Epithelial cell of prostate (primary cell): ENCODE measurements around the gene ZNF512B.
A peak's percentile ranks its signal among the peaks of the same experiment; 100 is the strongest.
"Not testable (repeated sequence)": the region's sequence is repeated elsewhere in the genome, so short reads cannot be mapped to it uniquely, and the experiment has no call there.

Experiments used
- DNase-seq: peaks from one replicate; pipeline ENCODE4 v3.0.0-alpha.2; 2011; ENCODE audit warnings: low read depth, low spot score
- H3K27ac ChIP-seq: fragments of 450-650 bp; 2 replicates; pipeline ENCODE4 v1.5.1; 2017; ENCODE audit warnings: mild to moderate bottlenecking

Gene ZNF512B

GRCh38 chr20:63979229-63979556 lies 9.5 kb upstream of the ZNF512B start:
- peak overlapping the region; percentile 96 for H3K27ac ChIP-seq
- no peak for DNase-seq

GRCh38 chr20:63978319-63979228 lies 8.8 kb upstream of the ZNF512B start:
- H3K27ac ChIP-seq = peak overlapping the region; percentile 96
- DNase-seq = no peak

- H3K27ac ChIP-seq = no peak overlapping the region
- DNase-seq = no peak
Measured at GRCh38 chr20:63977739-63978276, 8.1 kb upstream of the ZNF512B start.

GRCh38 chr20:63976980-63977738 lies 7.4 kb upstream of the ZNF512B start:
- DNase-seq = no peak
- no peak overlapping the region for H3K27ac ChIP-seq

- H3K27ac ChIP-seq, DNase-seq: not testable (repeated sequence)
Measured at GRCh38 chr20:63976511-63976910, 6.8 kb upstream of the ZNF512B start.

GRCh38 chr20:63974402-63975200 lies 4.9 kb upstream of the ZNF512B start:
- no peak overlapping the region for H3K27ac ChIP-seq
- DNase-seq = no peak

GRCh38 chr20:63973636-63974401 lies 4.1 kb upstream of the ZNF512B start:
- no peak for DNase-seq
- no peak overlapping the region for H3K27ac ChIP-seq

GRCh38 chr20:63973160-63973479 lies 3.4 kb upstream of the ZNF512B start:
- DNase-seq = no peak
- H3K27ac ChIP-seq = no peak overlapping the region

GRCh38 chr20:63972312-63973159 lies 2.8 kb upstream of the ZNF512B start:
- no peak for DNase-seq

GRCh38 chr20:63971960-63972311 lies 2.2 kb upstream of the ZNF512B start:
- not testable (repeated sequence) for DNase-seq, H3K27ac ChIP-seq

More at GRCh38 chr20:63972312-63973159, 2.8 kb upstream of the ZNF512B start:
- no peak overlapping the region for H3K27ac ChIP-seq

- DNase-seq = no peak
- H3K27ac ChIP-seq = no peak overlapping the region
Measured at GRCh38 chr20:63970714-63971431, 1.1 kb upstream of the ZNF512B start.

GRCh38 chr20:63968928-63969760 lies 586 bp downstream of the ZNF512B start:
- no peak overlapping the region for H3K27ac ChIP-seq
- no peak for DNase-seq

GRCh38 chr20:63968136-63968927 lies 1.4 kb downstream of the ZNF512B start:
- no peak for DNase-seq
- H3K27ac ChIP-seq = no peak overlapping the region

GRCh38 chr20:63967330-63968135 lies 2.2 kb downstream of the ZNF512B start:
- no peak for DNase-seq
- H3K27ac ChIP-seq = no peak overlapping the region

- no peak overlapping the region for H3K27ac ChIP-seq
- no peak for DNase-seq
Measured at GRCh38 chr20:63966944-63967322, 2.8 kb downstream of the ZNF512B start.
